Adrenal gland (tissue), 12 donors: ENCODE results near the gene GPHN. TPM values are rescaled to one million over a fixed set of nuclear protein-coding genes. Genes with fewer than 3 reads are reported as not detected.

Experiments
- DNase-seq, 7 donors: peaks; one replicate each; pipeline ENCODE4 v3.0.0-alpha.2; 2019 to 2020
- H3K27ac ChIP-seq, 5 donors: fragments of 200-600 bp; sonication (generic) in 4 of 5; 1 replicate in 3 of 5; 2 replicates in 2 of 5; pipeline versions ENCODE4 v1.5.1 to v1.8.0; 2016 to 2020; ENCODE audit warnings: mild to moderate bottlenecking in 1 of 5
- H3K27me3 ChIP-seq: fragments of 200-600 bp; 2 replicates; pipeline ENCODE4 v1.8.0; 2021
- H3K36me3 ChIP-seq, 2 donors: fragments of 200-600 bp; replicated peaks in 1 of 2; 1 replicate in 1 of 2; 2 replicates in 1 of 2; pipeline versions ENCODE4 v1.5.1 to v1.8.0; 2018 to 2022
- H3K4me1 ChIP-seq, 2 donors: fragments of 200-600 bp; replicated peaks in 1 of 2; 1 replicate in 1 of 2; 2 replicates in 1 of 2; pipeline versions ENCODE4 v1.5.1 to v1.8.0; 2018 to 2021
- H3K4me3 ChIP-seq, 4 donors: fragments of 200-600 bp; sonication (generic) in 3 of 4; one replicate each; pipeline ENCODE4 v1.5.1; 2016 to 2018
- H3K9me3 ChIP-seq, 3 donors: fragments of 200-600 bp; sonication (generic) in 1 of 3; replicated peaks in 1 of 3; 1 replicate in 2 of 3; 2 replicates in 1 of 3; pipeline versions ENCODE4 v1.5.1 to v1.8.0; 2016 to 2021
- CTCF ChIP-seq, 6 experiments: fragments of 450-650 bp in 4 of 6; fragments of 200-600 bp in 2 of 6; sonication (generic) in 1 of 6; IDR thresholded peaks; 1 replicate in 5 of 6; 2 replicates in 1 of 6; pipeline versions ENCODE4 v1.5.1 to v1.8.0; 2016 to 2021; ENCODE audit warnings: antibody characterized with exemption in 6 of 6, mild to moderate bottlenecking in 2 of 6, moderate library complexity in 1 of 6
- POLR2A ChIP-seq, 2 donors: fragments of 450-650 bp; IDR thresholded peaks; one replicate each; pipeline ENCODE4 v1.6.1; 2017; ENCODE audit warnings: antibody characterized with exemption in 2 of 2, mild to moderate bottlenecking in 2 of 2, moderate library complexity in 1 of 2
- WGBS, 4 donors: extraction: QIAGEN DNeasy Blood & Tissue Kit in 2 of 4; methylation state at CpG; one replicate each; pipeline versions ENCODE4 v1.1.5 to v1.1.7; 2013 to 2017; 5-methylcytosine and 5-hydroxymethylcytosine counted together
- intact Hi-C, 2 donors: fragments of 100-400 bp; cut with DNase I; formaldehyde crosslinking; loops; one replicate each; pipeline versions ENCODE4 v1.14.1 to v1.15.0; 2022 to 2023
- polyA plus RNA-seq, 3 donors: library from polyadenylated mRNA; stranded (reverse); fragments of 200-250 nt in 2 of 3; fragments of 350-450 nt in 1 of 3; fragmentation: Illumina TruSeq in 1 of 3; extraction: RNeasy Lipid Tissue Mini Kit (QIAGEN cat#74804) in 1 of 3; gene quantifications; one replicate each; pipeline ENCODE4 v1.2.3, GENCODE V29; 2013 to 2014
- total RNA-seq, 9 donors: library from RNA; depleted of rRNA in 4 of 9; stranded (reverse); fragments of >200 nt in 4 of 9; fragments of 120-200 nt in 1 of 9; fragmentation: NEBNext Ultra II Directional in 1 of 9; extraction: Animal tissue kit (Norgen Biotek cat#: 25700) in 1 of 9; gene quantifications; one replicate each; pipeline versions ENCODE4 v1.1.0 to v1.2.4, GENCODE V29; 2013 to 2023
- donor health status: healthy with polysubstance abuse.
- donor health status: Bipolar disorder and iron deficiency.
- donor health status: DM: yes; HTN: yes; CAD: no.
- donor health status: DM: no; HTN: no; CAD: no.
- donor health status: DM: no; HTN: no; CAD: no.
- donor health status: DM: yes; HTN: yes; CAD: no.

Gene GPHN
- total and polyA plus RNA-seq, 12 donors: 12.5 to 41.0 (median 24.0) TPM

- peaks cover 0 to 10% (median 5%) of the 10 kb centered on the region in 3 donors for H3K9me3 ChIP-seq
- no peak overlapping the region for H3K27ac ChIP-seq
- no peaks in the 10 kb centered on the region for H3K27me3 ChIP-seq
- DNase-seq: no peak
- H3K4me1 ChIP-seq: no peaks in the 10 kb centered on the region
- intact Hi-C loops: no loop called here
- 88 to 99% (median 96%) methylated on average over 5 of the region's 5 CpGs for WGBS, 4 donors
- no peak for TF ChIP-seq POLR2A (IDR thresholded peaks at IDR 0.05)
- TF ChIP-seq CTCF (IDR thresholded peaks at IDR 0.05): no peak
- H3K4me3 ChIP-seq: no peak overlapping the region
- H3K36me3 ChIP-seq: no peaks in the 10 kb centered on the region
Measured at GRCh38 chr14:67172056-67172455, 664.1 kb downstream of the GPHN start.

GRCh38 chr14:67172520-67172919 is 664.6 kb downstream of the GPHN start:
- Histone ChIP-seq H3K4me1 (no peaks in the 10 kb centered on the region), H3K4me3 (no peak overlapping the region), H3K27me3 (no peaks in the 10 kb centered on the region), H3K9me3 (peaks cover 0 to 10% (median 5%) of the 10 kb centered on the region in 3 donors), H3K27ac (no peak overlapping the region), H3K36me3 (no peaks in the 10 kb centered on the region)
- DNase-seq: no peak
- intact Hi-C loops: no loop called here
- no peak for TF ChIP-seq CTCF (IDR thresholded peaks at IDR 0.05)
- TF ChIP-seq POLR2A (IDR thresholded peaks at IDR 0.05): no peak
- WGBS, 4 donors: 83 to 100% (median 100%) methylated on average over 1 of the region's 1 CpG

- 94 to 97% (median 94%) methylated on average over 2 of the region's 2 CpGs for WGBS, 4 donors
- no peak for TF ChIP-seq CTCF (IDR thresholded peaks at IDR 0.05)
- TF ChIP-seq POLR2A (IDR thresholded peaks at IDR 0.05): no peak
Measured at GRCh38 chr14:67173719-67174118, 665.8 kb downstream of the GPHN start.

GRCh38 chr14:67186172-67186768 is 678.3 kb downstream of the GPHN start:
- H3K27me3 ChIP-seq: peaks cover 3% of the 10 kb centered on the region
- intact Hi-C loops: no loop called here
- no peaks in the 10 kb centered on the region for H3K4me1 ChIP-seq
- DNase-seq: no peak
- no peak overlapping the region for H3K4me3 ChIP-seq
- no peak overlapping the region for H3K27ac ChIP-seq
- no peaks in the 10 kb centered on the region for H3K9me3 ChIP-seq
- no peaks in the 10 kb centered on the region for H3K36me3 ChIP-seq
- TF ChIP-seq CTCF (IDR thresholded peaks at IDR 0.05) (no peak), POLR2A (IDR thresholded peaks at IDR 0.05) (no peak)
- WGBS, 4 donors: 88 to 93% (median 89%) methylated on average over 5 of the region's 5 CpGs

More at GRCh38 chr14:67173719-67174118, 665.8 kb downstream of the GPHN start:
- Histone ChIP-seq H3K9me3 (peaks cover 0 to 11% (median 10%) of the 10 kb centered on the region in 3 donors), H3K27ac (no peak overlapping the region), H3K4me1 (no peaks in the 10 kb centered on the region), H3K4me3 (no peak overlapping the region), H3K27me3 (no peaks in the 10 kb centered on the region), H3K36me3 (no peaks in the 10 kb centered on the region)
- no peak for DNase-seq
- intact Hi-C loops: no loop called here
